HG02798 (cell line): Measurements from ENCODE around the gene GSN.

Experiments used
- ATAC-seq: cut with Tn5 transposase; IDR thresholded peaks from one replicate; pipeline ENCODE4 v1.9.1; 2021; ENCODE audit warnings: mild to moderate bottlenecking; ENCODE audit not compliant: unreplicated experiment, poor library complexity

The GSN gene

GRCh38 chr9:121267689-121268597 lies at the start of gene GSN:
Gene GSN (plus strand): TSS chr9:121268162. CDS start chr9:121301972, 33,810 bp downstream.
- peak; percentile 85 for ATAC-seq

GRCh38 chr9:121218357-121219027 lies 49.5 kb upstream of the GSN start:
- ATAC-seq, result peak; percentile 18

GRCh38 chr9:121219530-121219929 lies 48.4 kb upstream of the GSN start:
- no peak for ATAC-seq

DNA sequence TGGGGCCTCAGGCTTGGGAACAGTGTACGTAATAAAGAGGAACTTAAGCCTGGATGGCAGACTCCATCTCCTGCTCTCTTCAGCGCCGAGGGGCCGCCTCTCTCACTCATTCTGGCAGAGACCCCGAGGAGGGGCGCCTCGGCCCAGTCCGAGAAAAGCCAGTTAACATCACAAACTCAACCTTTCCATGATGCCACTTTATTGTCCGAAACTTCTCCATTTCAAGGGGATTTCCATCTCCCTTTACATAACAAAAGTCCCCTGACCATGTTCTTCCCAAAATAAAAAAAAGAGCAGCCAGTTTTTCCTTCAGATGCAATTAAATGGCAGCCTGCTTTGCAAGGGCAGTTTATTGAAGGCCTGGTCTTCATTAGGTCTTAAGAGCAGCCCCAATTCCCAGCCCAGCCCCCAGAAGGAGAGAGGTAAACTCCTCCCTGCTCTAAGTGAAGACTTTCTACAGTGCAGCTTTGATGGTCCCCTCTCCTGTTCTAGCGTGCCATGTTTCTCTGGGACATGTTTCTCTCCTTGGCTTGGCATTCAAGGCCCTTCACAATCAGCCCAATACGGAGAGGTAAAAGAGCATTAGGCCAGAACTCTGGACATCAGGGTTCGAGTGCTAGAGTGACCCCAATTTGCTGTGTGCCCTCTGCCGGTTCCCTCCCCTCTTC lies 46.8 kb upstream of the GSN start:
- no peak for ATAC-seq

- no peak for ATAC-seq
These were observed 46.3 kb upstream of the GSN start for GRCh38 chr9:121221664-121222055.

- ATAC-seq, result no peak
These were observed 45.3 kb upstream of the GSN start for GRCh38 chr9:121222524-121223171.

DNA sequence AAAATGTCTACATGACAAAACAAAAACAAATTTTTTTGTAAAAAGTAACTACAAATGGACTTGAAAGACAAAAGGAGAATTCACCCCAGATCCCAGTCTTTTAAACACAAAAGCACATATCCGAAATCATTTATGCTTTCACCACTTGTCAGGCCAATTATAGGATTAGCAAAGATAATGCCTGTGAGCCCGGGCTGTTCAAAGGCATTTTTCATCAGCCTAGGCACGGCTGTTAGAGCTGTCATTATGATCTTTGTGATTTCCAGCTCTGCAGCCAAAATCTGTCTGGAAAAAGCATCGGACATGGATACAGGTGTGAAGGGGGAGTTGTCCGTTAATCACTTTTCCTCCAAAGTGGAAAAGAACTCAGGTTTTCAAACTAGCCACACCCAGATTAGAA lies 42.7 kb upstream of the GSN start:
- ATAC-seq, result no peak

DNA sequence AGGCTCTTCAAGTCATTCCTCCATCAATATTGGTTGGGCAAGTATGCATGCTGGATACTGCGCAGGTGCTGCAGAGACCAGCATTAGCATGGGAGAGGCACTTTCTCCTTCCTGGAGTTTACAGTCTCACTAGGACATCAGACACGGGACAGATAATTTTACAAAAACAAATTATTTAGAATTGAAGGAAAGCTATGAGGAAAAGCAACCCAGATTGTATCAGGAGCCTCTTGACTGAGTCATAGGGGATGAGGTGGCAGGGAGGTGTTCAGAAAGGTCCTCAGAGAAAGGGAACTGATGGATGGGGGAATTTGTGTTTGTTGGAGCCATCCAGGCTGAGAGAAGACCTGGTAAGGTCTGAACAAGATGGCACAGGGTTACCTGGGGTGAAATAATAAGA lies 41.8 kb upstream of the GSN start:
- no peak for ATAC-seq

DNA sequence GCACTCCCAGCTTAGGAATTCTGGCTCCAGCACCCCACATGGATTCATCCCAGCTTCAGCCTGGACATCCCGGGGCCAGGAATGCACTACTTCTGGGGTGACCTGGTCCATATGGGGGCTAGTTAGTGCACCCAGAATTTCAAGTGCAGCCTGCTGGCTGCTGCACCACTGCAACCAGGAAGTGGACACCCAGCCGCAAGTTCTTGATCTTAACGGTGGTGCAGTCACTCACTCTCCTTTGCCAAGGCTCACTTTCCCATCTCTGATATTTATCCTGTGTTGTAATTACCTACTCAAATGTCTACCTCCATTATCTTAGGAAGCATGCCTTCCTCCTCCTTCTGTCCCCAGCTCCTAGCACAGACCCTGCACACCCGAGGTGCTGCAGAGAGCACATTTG lies 40.1 kb upstream of the GSN start:
- ATAC-seq, result no peak

DNA sequence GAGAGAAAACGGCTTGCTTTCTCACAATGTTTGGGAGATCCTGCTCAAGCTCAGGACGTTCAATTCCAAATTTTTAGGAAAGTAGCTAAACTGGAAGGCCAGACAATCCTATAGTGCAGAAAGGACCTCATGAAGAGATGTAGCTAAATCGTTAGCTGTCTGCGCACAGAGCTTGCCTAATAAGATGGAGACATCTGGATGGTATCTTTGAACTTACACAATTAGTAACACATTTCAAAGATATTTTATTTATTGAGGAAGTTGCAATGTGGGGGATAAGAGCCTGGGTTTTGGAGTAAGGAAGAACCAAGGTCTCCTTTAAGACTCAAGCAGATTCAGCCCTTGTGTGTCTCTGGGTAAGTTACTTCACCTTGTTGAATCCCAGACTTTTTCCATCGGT lies 37.7 kb upstream of the GSN start:
- no peak for ATAC-seq

DNA sequence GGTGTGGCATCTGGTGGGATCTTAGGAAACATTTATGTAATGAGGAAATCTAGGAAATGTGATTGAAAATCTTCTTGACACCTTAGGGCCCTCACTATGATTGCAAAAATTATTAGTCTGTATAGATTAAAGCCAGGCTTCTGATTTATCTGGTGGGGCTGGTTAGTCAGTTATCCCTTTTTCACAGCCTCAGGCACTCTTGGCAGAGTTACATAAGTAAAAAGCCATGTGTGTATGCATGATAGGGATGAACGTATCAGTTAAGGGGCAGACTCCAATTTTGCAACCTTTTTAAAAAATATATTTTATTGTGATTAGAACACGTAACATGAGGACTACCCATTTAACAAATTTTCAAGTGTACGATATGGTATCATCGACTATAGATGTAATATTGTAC lies 35.7 kb upstream of the GSN start:
- no peak for ATAC-seq

DNA sequence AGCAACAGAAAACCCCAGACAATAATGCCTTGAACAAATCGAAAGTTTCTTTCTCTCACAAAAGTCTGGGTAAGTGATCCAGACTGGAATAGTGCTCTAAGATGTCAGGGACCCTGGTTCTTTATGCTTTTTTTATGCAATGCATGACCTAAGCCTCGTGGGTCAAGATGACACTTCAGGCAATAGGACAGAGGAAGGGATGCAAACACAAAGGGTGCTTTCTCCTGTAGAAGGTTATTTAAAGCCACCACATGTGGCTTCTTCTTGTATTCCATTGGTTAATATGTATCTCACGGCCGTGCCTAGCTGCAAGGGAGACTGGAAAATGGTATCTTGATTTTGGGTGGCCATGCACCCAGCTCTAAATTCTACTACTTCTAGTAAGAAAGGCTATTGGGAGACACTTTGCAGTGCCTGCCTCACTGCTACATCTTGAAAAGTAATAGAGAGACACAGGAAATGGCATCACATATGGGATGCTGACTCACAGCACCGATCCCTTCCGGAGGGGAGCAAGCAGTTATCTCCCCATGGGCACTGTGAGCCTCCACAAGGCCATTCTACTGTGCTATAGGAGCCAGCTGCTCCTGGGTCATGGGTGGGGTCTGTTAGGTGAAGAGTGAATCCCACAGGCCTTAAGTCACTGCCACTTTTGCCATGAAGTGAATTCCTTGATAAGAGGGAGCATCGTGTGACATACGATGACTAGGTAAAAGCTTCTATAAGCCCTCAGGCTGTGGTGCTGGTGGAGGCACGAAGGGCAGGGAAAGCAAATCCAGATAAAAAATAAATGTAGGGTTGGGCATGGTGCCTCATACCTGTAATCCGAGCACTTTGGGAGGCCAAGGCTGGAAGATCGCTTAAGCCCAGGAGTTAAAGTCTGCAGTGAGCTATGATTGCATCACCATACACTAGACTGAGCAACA lies 33.8 kb upstream of the GSN start:
- no peak for ATAC-seq

- ATAC-seq, result no peak
These were observed 33.2 kb upstream of the GSN start for GRCh38 chr9:121234832-121235161.

- no peak for ATAC-seq
These were observed 32.5 kb upstream of the GSN start for GRCh38 chr9:121235512-121235911.

- ATAC-seq, result no peak
These were observed 30.0 kb upstream of the GSN start for GRCh38 chr9:121237916-121238315.

DNA sequence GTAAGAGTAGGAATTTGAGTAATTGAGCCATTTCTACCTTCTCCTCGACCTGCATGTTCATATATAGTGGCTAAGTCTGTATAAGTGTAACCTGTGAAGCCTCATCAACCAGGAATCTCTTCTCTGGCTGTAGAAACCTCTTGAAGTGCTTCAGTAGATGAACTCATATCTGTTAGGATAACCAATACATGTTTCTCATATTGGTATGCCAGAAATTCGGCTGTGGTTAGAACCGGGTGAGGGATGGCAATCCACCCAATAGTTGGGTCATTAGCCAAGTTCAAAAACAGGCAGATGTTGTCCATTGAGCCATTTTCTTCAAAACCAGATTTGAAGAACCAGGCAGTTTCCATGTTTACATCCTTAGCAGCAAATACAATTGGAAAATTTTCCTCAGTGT lies 28.9 kb upstream of the GSN start:
- ATAC-seq, result no peak

GRCh38 chr9:121239851-121240250 lies 28.1 kb upstream of the GSN start:
- ATAC-seq, result no peak

- ATAC-seq, result no peak
These were observed 27.4 kb upstream of the GSN start for GRCh38 chr9:121240472-121241135.

- ATAC-seq, result no peak
These were observed 25.6 kb upstream of the GSN start for GRCh38 chr9:121242219-121242958.
